K562 (cell line): ENCODE measurements around the gene VSX2. TPM values are rescaled to one million over a fixed set of nuclear protein-coding genes. Genes with fewer than 3 reads are reported as not detected.

ENCODE experiments used
- ATAC-seq: fragments of 200-7000 bp; cut with Tn5 transposase; 3 replicates; pipeline ENCODE4 v1.9.1; 2020; ENCODE audit warnings: moderate library complexity
- BruUV-seq: library from RNA; stranded (reverse); fragments of 400-500 nt; replicated peaks from 2 replicates; lab custom pipeline; 2021; lab: Mats Ljungman, UMichigan
- CTCF ChIA-PET: fragments of 300-600 bp; formaldehyde crosslinking; extraction: SDS; loops from one replicate; lab custom pipeline; 2021; ENCODE audit warnings: low intra/inter-chr PET ratio; lab: Yijun Ruan, JAX
- POLR2A ChIA-PET: fragments of 300-600, 350-650 bp; sonication (Branson Sonifier 250); formaldehyde crosslinking; extraction: SDS; loops from one replicate; lab custom pipeline; 2021; ENCODE audit warnings: antibody characterized with exemption, inconsistent platforms; lab: Yijun Ruan, JAX
- DNase-seq, 4 experiments: peaks; one replicate each; pipeline versions ENCODE4 v3.0.0 to v3.0.0-alpha.2; 2011 to 2018; ENCODE audit warnings: low spot score in 3 of 4, mixed read lengths in 3 of 4; ENCODE audit errors: extremely low read depth in 1 of 4
- FAIRE-seq: peaks from 2 replicates; lab custom pipeline; 2011; peaks lifted over from hg19 to GRCh38; lab: Jason Lieb, UNC
- H2AFZ ChIP-seq: 2 replicates; pipeline ENCODE4 v1.6.0; 2011; ENCODE audit warnings: low read depth, low read length, control low read depth, inconsistent platforms
- H3K27ac ChIP-seq: fragments of 200-600 bp; 3 replicates; pipeline ENCODE4 v1.8.0; 2011; ENCODE audit warnings: low read depth, mild to moderate bottlenecking, control low read depth, inconsistent platforms, low read length, moderate library complexity, mixed read lengths; ENCODE audit errors: extremely low read depth
- H3K27me3 ChIP-seq, 2 experiments: fragments of 300-600 bp in 1 of 2; 2 replicates in 1 of 2; 3 replicates in 1 of 2; pipeline versions ENCODE4 v1.6.0 to v1.8.0; 2011; ENCODE audit warnings: inconsistent platforms in 2 of 2, low read length in 2 of 2, mild to moderate bottlenecking in 1 of 2, mixed read lengths in 1 of 2, moderate library complexity in 1 of 2; ENCODE audit not compliant: control insufficient read depth in 2 of 2, insufficient read depth in 2 of 2
- H3K36me3 ChIP-seq: fragments of 300-600 bp; 3 replicates; pipeline ENCODE4 v1.8.0; 2011; ENCODE audit warnings: mild to moderate bottlenecking, low read length, inconsistent platforms; ENCODE audit not compliant: control insufficient read depth, insufficient read depth
- H3K4me1 ChIP-seq, 2 experiments: fragments of 200-600 bp in 1 of 2; replicated peaks in 1 of 2; 2 replicates in 1 of 2; 3 replicates in 1 of 2; pipeline versions ENCODE4 v1.5.1 to v1.8.0; 2011; ENCODE audit warnings: inconsistent platforms in 2 of 2, low read length in 2 of 2, mild to moderate bottlenecking in 1 of 2, mixed read lengths in 1 of 2, moderate library complexity in 1 of 2; ENCODE audit not compliant: control insufficient read depth in 2 of 2, insufficient read depth in 2 of 2
- H3K4me2 ChIP-seq: 2 replicates; pipeline ENCODE4 v1.6.1; 2011; ENCODE audit warnings: low read length, control low read depth, inconsistent platforms, mixed read lengths; ENCODE audit not compliant: insufficient read depth
- H3K4me3 ChIP-seq: fragments of 200-600 bp; sonication (generic), shearing (Covaris generic); 2 replicates; pipeline ENCODE4 v1.5.1; 2016; ENCODE audit warnings: control low read depth, inconsistent platforms
- H3K79me2 ChIP-seq: fragments of 200-600 bp; 3 replicates; pipeline ENCODE4 v1.8.0; 2011; ENCODE audit warnings: low read length, inconsistent platforms; ENCODE audit not compliant: control insufficient read depth, insufficient read depth
- H3K9ac ChIP-seq, 2 experiments: 2 replicates each; pipeline versions ENCODE4 v1.6.0 to v1.6.1; 2011; ENCODE audit warnings: low read depth in 2 of 2, low read length in 2 of 2, control low read depth in 1 of 2, inconsistent platforms in 1 of 2, mild to moderate bottlenecking in 1 of 2, mixed read lengths in 1 of 2; ENCODE audit not compliant: insufficient read depth in 1 of 2
- H3K9me1 ChIP-seq: one replicate; pipeline ENCODE4 v1.6.0; 2011; ENCODE audit warnings: inconsistent platforms, mild to moderate bottlenecking, low read length, moderate library complexity; ENCODE audit not compliant: control insufficient read depth, insufficient read depth
- H3K9me3 ChIP-seq: replicated peaks from 2 replicates; pipeline ENCODE4 v1.5.1; 2011; ENCODE audit warnings: low read depth, low read length, inconsistent platforms; ENCODE audit not compliant: control insufficient read depth, insufficient read depth
- H4K20me1 ChIP-seq: replicated peaks from 2 replicates; pipeline ENCODE4 v1.6.1; 2011; ENCODE audit warnings: low read length, inconsistent platforms, mixed read lengths; ENCODE audit not compliant: control insufficient read depth, insufficient read depth
- BRD9 ChIP-seq: fragments of 450-650 bp; IDR thresholded peaks from 2 replicates; pipeline ENCODE4 v1.6.1; 2018; ENCODE audit warnings: low read depth; ENCODE audit not compliant: partially characterized antibody
- CEBPB ChIP-seq: fragments of 450-650 bp; IDR thresholded peaks from 2 replicates; pipeline ENCODE4 v1.6.1; 2016; ENCODE audit warnings: missing genetic modification characterization, missing compliant biosample characterization
- HNRNPLL ChIP-seq: fragments of 200-400 bp; formaldehyde crosslinking; IDR thresholded peaks from 2 replicates; pipeline ENCODE4 v1.6.1; 2017; ENCODE audit warnings: low read length, low read depth, mild to moderate bottlenecking; ENCODE audit not compliant: poor library complexity, severe bottlenecking
- IRF1 ChIP-seq: sonication (generic); formaldehyde crosslinking; IDR thresholded peaks from 2 replicates; pipeline ENCODE4 v1.8.0; 2022; ENCODE audit warnings: missing genetic modification reagents, mild to moderate bottlenecking, borderline replicate concordance
- MCM2 ChIP-seq: fragments of 450-650 bp; IDR thresholded peaks from 2 replicates; pipeline ENCODE4 v1.6.1; 2017; ENCODE audit warnings: low read depth, mild to moderate bottlenecking
- RREB1 ChIP-seq: fragments of 250-450 bp; sonication (Bioruptor Pico); IDR thresholded peaks from 2 replicates; pipeline ENCODE4 v1.4.0; 2020
- SAP30 ChIP-seq: fragments of 200-600 bp; sonication (generic); IDR thresholded peaks from 2 replicates; pipeline ENCODE4 v1.6.1; 2012; ENCODE audit warnings: borderline replicate concordance, low read depth, mild to moderate bottlenecking, moderate library complexity, low read length, control low read depth, inconsistent platforms; ENCODE audit not compliant: insufficient read depth, poor library complexity, severe bottlenecking
- SRF ChIP-seq, 2 experiments: fragments of 250-450, 450-650 bp in 1 of 2; sonication (Bioruptor Pico) in 1 of 2; sonication (generic) in 1 of 2; formaldehyde crosslinking; IDR thresholded peaks; 2 replicates each; pipeline versions ENCODE4 v1.5.0 to v1.5.1; 2020 to 2022; ENCODE audit warnings: mild to moderate bottlenecking in 1 of 2, missing genetic modification reagents in 1 of 2
- VEZF1 ChIP-seq: fragments of 200-800 bp; sonication (Bioruptor generic); IDR thresholded peaks from 2 replicates; pipeline ENCODE4 v1.6.1; 2017; ENCODE audit warnings: missing genetic modification characterization, missing compliant biosample characterization
- XRCC4 ChIP-seq: IDR thresholded peaks from one replicate; pipeline ENCODE4 v1.6.1; 2011; ENCODE audit not compliant: insufficient read depth, insufficient read length; ENCODE audit errors: extremely low read depth
- ZFPM2 ChIP-seq: fragments of 250-450 bp; sonication (Bioruptor Pico); IDR thresholded peaks from 2 replicates; pipeline ENCODE4 v1.5.1; 2022; ENCODE audit warnings: mild to moderate bottlenecking
- in situ Hi-C: fragments of 300-500 bp; cut with MboI; formaldehyde crosslinking; loops from 4 replicates; pipeline ENCODE4 v1.15.0; 2018; ENCODE audit warnings: inconsistent platforms, mixed read lengths
- intact Hi-C: fragments of 100-400 bp; cut with micrococcal nuclease; formaldehyde crosslinking; loops from 2 replicates; pipeline ENCODE4 v1.14.2; 2022
- polyA plus RNA-seq, 8 experiments: library from polyadenylated mRNA; depleted of rRNA in 4 of 8; stranded (reverse) in 5 of 8; unstranded in 3 of 8; fragments of >200 nt; fragmentation: Nextera tagmentation in 2 of 8; fragmentation: Illumina TruSeq in 1 of 8; extraction: Ambion mirVana in 2 of 8; extraction: Trizol in 1 of 8; gene quantifications; 2 replicates each; pipeline versions ENCODE4 v1.2.1 to v1.2.3, GENCODE V29; 2011 to 2014; ENCODE audit warnings: inconsistent platforms in 1 of 8, missing spikeins in 1 of 8
- total RNA-seq, 7 experiments: library from RNA; depleted of rRNA in 6 of 7; stranded (reverse); fragments of >200 nt in 6 of 7; fragmentation: Illumina TruSeq in 2 of 7; extraction: Trizol in 2 of 7; gene quantifications; 2 replicates each; pipeline versions ENCODE4 v1.2.1 to v1.2.3, GENCODE V29; 2011 to 2021; ENCODE audit warnings: low replicate concordance in 1 of 7

Gene VSX2
- total and polyA plus RNA-seq, 9 of the 15 experiments (the other 6 are each of a cell fraction or from before 2014, with no cell fraction given), result 0.04 TPM; not detected in 8

GRCh38 chr14:74202113-74202512 lies 37.1 kb upstream of the VSX2 start:
- POLR2A ChIA-PET, result no interaction called here
- no peak for FAIRE-seq

More at GRCh38 chr14:74202113-74202512, 37.1 kb upstream of the VSX2 start:
- Histone ChIP-seq H2AFZ (no peak overlapping the region), H3K27ac (no peak overlapping the region), H3K4me3 (no peak overlapping the region), H3K9ac (no peak overlapping the region), H3K36me3 (peaks cover 7% of the 10 kb centered on the region; the same call in 1 of the 3 replicates), H3K4me2 (no peak overlapping the region), H3K9me1 (no peaks in the 10 kb centered on the region), H3K79me2 (no peaks in the 10 kb centered on the region), H3K9me3 (no peaks in the 10 kb centered on the region), H4K20me1 (no peaks in the 10 kb centered on the region), H3K4me1 (no peaks in the 10 kb centered on the region), H3K27me3 (no peaks in the 10 kb centered on the region)
- no peak for TF ChIP-seq SRF (CRISPR knock-in tag; IDR thresholded peaks at IDR 0.05)
- no peak for TF ChIP-seq SAP30
- TF ChIP-seq ZFPM2 (CRISPR knock-in tag), result no peak
- no peak for TF ChIP-seq RREB1
- TF ChIP-seq VEZF1, result no peak
- no peak for TF ChIP-seq XRCC4
- no peak for TF ChIP-seq MCM2
- TF ChIP-seq IRF1, result no peak
- no peak for TF ChIP-seq HNRNPLL
- no peak for TF ChIP-seq CEBPB (tag)
- no peak for TF ChIP-seq BRD9
- ATAC-seq (no peak), DNase-seq (no peak)
- CTCF ChIA-PET, result no interaction called here
- no TSS peak for BruUV-seq
- in situ Hi-C loops (no loop called here), intact Hi-C loops (no loop called here)
